TTC549 (cell line): ENCODE results near the gene NUDT11.
"Not testable (repeated sequence)": the region's sequence is repeated elsewhere in the genome, so short reads cannot be mapped to it uniquely, and the experiment has no call there.

Experiments
- FAIRE-seq: peaks from 2 replicates; lab custom pipeline; 2012; peaks lifted over from hg19 to GRCh38; lab: Jason Lieb, UNC

Gene NUDT11

DNA sequence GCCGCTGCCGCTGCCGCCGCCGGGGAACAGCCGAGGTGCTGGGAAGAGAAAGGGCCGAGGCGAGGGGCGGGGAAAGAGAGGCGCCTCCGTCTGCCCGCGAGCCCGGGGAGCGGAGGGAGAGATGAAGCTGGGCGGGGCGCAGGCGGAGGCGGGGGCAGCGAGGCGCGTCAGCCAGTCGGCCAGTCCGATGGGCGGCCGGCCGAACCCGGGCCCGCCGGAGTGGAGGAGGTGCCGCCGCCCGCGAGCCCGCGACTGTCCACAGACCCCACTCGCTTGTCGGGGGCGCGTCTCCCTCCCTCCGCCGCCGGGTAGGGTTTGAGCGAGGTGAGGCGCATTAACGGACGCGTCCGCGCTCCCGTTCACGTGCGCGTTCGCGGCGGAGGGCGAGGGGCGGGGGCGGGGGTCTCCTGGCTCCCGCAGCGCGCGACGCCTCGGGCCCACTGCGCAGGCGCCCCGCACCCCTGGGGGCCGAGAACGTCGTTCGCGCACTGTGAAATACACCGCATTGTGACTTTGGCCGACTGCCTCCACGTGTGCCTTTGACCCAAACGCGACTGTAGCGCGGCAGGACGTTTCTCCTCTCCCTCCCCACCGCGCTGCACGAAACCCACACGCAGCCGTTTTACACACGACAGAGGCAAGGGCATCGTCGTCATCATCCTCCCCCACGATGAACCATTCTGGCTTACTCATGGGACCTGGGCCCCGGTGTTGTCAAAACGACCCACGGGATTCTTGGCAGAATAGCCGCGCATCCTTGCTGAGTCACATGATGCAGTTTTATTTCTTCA lies at the start of gene NUDT11:
NUDT11 (minus strand) TSS at position 92 of the 791 bp plus-strand sequence. CDS start 148 bp downstream, outside the sequence.
- no peak for FAIRE-seq

DNA sequence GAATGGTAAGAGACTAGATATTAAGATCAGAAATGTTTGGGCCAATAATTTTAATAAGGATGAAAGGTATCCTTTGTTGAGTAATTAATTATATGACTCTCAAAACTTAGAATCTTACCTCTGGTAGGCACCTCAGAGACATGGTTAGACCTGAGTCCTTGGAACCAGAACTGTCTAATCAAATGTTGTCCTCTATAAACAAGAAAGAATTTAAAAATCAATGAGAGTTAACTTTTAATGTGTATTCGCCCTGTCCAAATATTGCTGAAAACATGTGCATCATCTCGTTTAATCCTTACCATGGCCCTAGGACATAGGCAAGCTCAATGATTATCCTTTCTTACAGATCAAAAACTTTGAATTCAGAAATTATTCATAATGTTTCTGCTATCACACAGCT lies 24.0 kb upstream of the NUDT11 start:
- FAIRE-seq = no peak

DNA sequence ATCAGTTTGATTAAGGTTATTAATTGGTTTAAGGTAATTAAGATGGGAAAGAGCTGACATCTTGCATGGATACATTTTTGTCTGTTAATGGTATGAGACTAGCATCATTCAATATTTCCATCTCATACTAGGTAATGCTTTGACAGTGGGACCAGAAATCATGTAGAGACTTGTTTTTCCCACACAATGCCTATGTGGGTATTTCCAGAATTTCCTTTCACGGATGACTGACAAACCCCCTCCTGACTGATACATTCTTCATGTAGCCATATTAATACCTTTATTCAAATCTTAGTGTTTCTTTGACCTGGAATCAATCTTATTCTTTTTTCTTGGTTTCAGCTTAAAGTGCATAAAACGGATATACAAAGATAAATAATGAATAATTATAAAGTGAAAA lies 22.7 kb upstream of the NUDT11 start:
- not testable (repeated sequence) for FAIRE-seq

GRCh38 chrX:51507551-51507950 lies 11.2 kb upstream of the NUDT11 start:
- no peak for FAIRE-seq

DNA sequence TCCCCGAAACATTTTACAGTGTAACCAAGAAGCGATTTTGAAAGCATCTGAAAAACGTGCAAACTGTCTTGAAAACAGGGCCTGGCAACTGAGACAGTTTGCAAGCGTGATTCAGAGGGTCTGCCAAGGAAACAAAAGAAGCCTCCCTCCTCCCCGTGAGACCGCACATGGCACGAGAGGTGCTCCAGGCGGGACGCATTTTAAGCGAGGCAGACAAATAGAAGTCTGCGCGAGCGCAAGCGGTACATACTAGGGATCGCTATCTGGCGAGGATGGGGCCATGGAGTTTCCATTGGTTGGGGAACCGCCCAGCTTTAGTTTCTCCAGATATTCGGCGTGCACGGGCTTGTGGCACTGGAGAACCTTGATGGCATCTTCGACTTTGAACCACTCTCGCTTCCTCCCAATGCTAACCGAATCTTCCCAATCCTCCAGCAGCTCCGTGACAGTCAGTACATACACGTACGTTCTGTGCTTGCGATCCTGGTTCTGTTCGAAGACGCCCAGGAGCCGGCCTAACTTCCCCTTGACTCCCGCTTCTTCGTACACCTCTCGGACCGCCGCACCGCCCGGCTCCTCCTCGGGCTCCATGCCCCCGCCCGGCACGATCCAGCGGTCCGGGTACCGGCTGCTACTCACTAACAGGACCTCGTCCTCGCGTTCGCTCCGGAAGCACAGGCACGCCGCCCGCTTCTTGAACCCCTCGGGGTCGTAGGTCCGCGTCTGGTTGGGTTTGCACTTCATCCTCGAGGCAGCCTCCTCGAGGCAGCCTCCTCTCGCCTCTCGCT lies 497 bp downstream of the NUDT11 start:
- FAIRE-seq = not testable (repeated sequence)

- no peak for FAIRE-seq
Observed at GRCh38 chrX:51494409-51494808, 2.0 kb downstream of the NUDT11 start.

DNA sequence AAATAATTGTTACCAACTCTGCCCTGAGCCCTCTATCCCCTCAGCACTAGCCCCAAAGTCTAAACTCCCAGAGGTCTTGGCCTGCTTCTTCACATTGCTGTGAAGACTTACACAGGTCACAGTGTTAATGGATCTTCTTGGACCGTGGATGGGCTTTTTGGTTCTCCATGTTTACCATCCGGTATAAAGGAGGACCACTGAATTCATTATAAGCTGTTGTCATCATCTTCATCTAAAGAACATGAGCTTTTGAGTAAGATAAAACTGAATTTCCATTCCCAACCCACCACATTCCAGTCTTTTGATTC lies 8.5 kb downstream of the NUDT11 start:
- FAIRE-seq = no peak

GRCh38 chrX:51484616-51485015 lies 11.8 kb downstream of the NUDT11 start:
- no peak for FAIRE-seq

GRCh38 chrX:51482411-51482810 lies 14.0 kb downstream of the NUDT11 start:
- FAIRE-seq = not testable (repeated sequence)

- no peak for FAIRE-seq
Observed at GRCh38 chrX:51476930-51477329, 19.5 kb downstream of the NUDT11 start.

DNA sequence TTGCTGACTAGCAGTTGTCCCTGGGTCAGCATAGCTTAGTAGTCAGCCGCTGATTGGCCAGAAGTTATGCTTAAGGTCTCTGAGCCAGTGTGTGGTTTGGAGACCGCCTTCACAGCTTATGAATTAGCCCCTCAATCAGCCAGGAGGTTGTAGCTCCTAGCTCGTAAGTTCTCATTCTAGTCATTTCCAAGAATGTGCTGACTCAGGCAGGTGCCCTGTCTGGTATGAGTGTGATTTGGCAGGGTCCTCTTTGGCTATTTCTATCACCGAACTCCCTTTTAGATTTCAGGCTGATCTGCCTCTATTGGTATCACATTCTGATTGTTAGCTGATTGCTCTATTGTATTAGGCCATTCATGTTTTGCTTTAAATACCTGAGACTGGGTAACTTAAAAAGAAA lies 33.1 kb downstream of the NUDT11 start:
- no peak for FAIRE-seq

DNA sequence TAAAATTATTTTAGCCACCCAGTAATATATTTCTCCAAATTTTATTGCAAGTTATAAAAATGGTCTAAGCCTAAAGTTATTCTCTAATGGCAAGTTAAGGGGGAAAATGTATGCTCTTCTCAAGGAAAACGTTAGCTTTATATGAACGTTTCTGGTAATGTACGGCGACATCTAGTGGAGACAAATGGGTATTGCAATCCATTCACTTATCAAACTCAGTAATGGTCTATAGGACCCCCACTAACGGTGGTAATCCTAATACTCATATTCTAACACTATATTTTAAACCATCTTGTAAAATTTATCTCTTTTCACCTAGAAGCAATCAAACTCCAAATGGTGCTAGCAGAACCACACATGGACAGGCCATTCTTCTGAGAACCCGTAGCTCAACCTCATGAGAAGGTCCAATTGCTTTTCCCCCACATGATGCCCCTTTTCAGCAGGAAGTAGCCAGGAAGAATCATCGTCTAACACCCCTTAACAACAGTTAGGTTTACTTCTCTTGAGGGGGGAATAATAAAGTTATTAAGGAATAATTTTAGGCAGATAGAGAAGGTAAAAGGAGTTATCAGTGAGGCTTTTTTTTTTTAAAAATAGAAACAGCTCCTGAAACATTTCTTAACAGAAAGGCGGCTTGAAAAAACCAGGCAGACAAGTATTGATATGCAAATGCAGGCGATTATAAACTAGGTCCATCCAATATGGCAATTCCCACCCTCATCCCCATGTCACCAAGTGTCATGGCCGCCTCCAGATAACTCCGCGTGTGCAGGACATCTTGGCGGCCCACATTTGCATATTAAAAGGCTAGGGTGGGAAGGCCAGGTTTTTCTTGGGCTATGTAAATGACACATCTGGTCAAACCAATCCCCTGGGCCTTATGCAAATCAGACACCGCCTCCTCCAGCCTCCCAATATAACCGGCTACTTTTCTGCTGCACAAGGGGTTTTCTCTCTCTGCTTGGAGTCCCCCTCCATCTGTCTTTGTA lies 35.0 kb downstream of the NUDT11 start:
- FAIRE-seq = peak; percentile 70

DNA sequence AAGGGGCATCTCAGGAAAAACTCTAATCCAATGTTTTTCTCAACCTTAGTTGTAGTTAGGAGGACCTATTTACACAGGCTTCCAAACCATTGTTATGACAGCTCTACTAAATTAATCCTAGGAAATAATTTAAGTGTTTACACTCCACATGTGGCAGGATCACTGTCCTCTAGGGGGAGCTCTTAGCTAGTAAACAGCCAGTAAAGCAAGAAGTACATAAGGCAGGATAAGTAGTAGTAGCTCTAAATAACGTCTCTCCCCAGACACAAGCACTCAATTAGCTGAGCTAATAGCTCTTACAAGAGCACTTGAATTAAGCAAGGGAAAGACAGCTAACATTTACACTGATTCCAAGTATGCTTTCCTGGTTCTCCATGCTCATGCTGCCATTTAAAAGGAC lies 37.3 kb downstream of the NUDT11 start:
- no peak for FAIRE-seq

DNA sequence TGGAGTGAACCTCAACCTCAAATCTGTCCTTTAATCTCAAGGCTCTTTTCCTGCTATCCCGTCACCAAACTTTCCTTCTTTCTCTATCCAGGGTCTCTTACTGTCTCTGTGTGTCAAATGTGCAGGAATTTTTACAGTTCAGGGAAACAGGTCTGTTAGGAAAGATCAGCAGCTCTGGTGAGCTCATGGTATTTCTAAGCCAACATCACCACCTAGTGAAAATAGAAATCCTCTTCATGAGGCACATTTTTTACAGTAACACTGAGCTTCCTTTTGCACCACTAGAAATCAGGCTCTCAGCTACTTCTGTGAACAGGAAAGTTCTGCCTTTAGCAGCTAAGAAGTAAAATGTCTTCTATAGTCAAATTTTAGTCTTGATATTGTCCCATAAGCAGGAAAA lies 39.6 kb downstream of the NUDT11 start:
- FAIRE-seq = no peak

- no peak for FAIRE-seq
Observed at GRCh38 chrX:51456246-51456645, 40.1 kb downstream of the NUDT11 start.

GRCh38 chrX:51440365-51440764 lies 56.0 kb downstream of the NUDT11 start:
- no peak for FAIRE-seq
